Measurements from ENCODE around the gene PPP1R15B. TPM values are rescaled to one million over a fixed set of nuclear protein-coding genes. Genes with fewer than 3 reads are reported as not detected.

The PPP1R15B gene
- total RNA-seq, 1 donor from 2014 or later = 47.4 TPM

- Mint-ChIP-seq H3K4me1 (ENCODE audit: unreplicated experiment) (peaks cover 13% of the 10 kb centered on the region), H3K36me3 (ENCODE audit: unreplicated experiment) (peaks cover 38% of the 10 kb centered on the region), H3K9me3 (ENCODE audit: unreplicated experiment) (no peaks in the 10 kb centered on the region), H3K4me3 (ENCODE audit: unreplicated experiment) (no peak overlapping the region), H3K27ac (ENCODE audit: unreplicated experiment) (no peak overlapping the region), H3K27me3 (ENCODE audit: unreplicated experiment) (no peaks in the 10 kb centered on the region)
- DNase-seq (ENCODE audit: extremely low spot score, unreplicated experiment) = peak; percentile 2
- no peak for TF ChIP-seq CTCF (IDR thresholded peaks at IDR 0.05)
These were observed 9.9 kb downstream of the PPP1R15B start for GRCh38 chr1:204401730-204402129.

DNA sequence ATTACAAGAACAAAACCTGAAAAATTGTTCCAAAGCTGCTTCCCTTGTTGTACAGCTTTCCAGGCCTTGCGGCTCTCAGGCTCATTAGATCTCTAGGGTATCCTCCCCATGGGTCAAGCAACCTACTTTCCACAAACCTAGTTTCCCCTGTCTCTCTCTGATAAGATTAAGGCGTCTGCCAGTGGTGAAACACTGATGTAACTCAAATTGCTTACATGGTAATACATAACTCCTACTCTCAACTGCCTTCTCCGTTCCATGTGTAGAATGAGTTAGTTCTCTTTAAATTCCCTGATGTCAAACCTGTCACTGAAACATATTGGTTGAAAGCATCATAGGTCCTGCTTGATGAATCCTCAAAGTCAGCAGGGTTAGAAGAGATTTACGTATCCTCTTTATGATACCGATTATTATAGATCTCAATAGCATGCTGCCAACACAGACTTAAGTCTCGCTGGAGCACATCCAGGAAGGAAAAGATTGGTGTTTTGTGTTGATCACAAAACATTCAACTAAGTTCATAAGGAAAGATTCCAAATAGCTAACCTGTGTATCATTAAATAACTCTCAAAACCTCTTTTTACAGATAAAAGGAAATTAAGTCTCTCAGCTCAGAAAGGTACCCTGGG, 10.6 kb downstream of the PPP1R15B start:
- Mint-ChIP-seq H3K27ac (ENCODE audit: unreplicated experiment) (no peak overlapping the region), H3K4me1 (ENCODE audit: unreplicated experiment) (peaks cover 6% of the 10 kb centered on the region), H3K4me3 (ENCODE audit: unreplicated experiment) (no peak overlapping the region), H3K27me3 (ENCODE audit: unreplicated experiment) (no peaks in the 10 kb centered on the region), H3K36me3 (ENCODE audit: unreplicated experiment) (peaks cover 36% of the 10 kb centered on the region), H3K9me3 (ENCODE audit: unreplicated experiment) (no peaks in the 10 kb centered on the region)
- peak; percentile 10 for DNase-seq (ENCODE audit: extremely low spot score, unreplicated experiment)
- no peak for TF ChIP-seq CTCF (IDR thresholded peaks at IDR 0.05)

DNA sequence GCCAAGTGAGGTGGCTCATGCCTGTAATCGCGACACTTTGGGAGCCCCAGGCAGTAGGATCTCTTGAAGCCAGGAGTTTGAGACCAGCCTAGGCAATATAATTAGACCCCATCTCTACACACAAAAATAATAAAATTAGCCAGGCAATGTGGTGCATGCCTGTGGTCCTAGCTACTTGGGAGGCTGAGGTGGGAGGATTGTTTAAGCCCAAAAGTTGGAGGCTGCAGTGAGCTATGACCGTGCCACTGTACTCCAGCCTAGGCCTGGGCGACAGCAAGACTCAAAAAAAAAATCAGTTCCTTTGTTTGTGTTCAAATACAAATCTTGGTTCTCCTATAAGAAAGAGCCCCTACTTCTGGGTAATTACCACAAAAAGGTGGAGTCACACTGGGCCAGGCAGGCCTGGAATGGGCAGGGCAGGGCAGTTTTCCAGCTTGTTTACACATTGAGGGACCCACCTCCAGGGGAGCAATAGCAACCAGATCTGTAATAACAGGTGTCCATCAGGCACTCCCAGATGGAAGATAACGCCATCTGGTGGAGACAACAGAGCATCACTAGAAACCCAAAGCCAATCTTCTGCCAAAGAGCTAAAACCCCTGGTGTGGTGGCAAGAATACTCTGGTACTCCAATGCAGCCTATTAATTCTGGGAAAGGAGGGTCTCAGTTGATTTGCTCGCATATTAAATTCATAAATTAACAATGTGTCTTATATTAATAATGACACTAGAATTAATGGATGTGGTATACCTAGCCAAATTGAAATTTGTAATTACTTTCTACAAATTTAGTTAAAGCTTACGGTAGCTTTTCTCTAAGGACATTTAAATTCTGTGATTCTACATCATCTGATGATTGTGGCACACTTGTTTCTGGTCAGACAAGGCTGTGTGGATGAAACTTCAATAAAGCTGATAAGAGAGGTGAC, 13.2 kb downstream of the PPP1R15B start:
- DNase-seq (ENCODE audit: extremely low spot score, unreplicated experiment) = peak; percentile 84
- Mint-ChIP-seq H3K27me3 (ENCODE audit: unreplicated experiment) (peaks cover 5% of the 10 kb centered on the region), H3K36me3 (ENCODE audit: unreplicated experiment) (peaks cover 20% of the 10 kb centered on the region)

DNA sequence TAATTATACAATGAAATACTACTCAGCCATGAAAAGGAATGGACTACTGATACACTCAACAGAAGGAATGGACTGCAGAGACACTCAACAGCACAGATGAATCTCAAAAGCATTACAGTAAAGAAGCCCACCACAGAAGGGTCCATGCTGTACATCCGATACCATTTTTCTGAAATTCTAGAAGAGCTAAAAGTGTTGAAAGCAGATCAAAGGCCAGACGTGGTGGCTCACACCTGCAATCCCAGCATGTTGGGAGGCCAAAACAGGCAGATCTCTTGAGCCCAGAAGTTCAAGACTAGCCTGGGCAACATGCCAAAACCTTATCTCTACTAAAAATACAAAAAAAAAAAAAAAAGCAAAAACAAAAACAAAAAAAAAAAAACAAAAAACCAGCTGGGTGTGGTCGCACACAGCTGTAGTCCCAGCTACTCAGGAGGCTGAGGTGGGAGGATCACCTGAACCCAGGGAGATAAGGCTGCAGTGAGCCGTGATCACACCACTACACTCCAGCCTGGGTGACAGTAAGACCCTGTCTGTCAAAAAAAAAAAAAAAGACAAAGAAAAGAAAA, 15.5 kb downstream of the PPP1R15B start:
- no peaks in the 10 kb centered on the region for H3K4me1 Mint-ChIP-seq (ENCODE audit: unreplicated experiment)
- DNase-seq (ENCODE audit: extremely low spot score, unreplicated experiment) = no peak
- H3K36me3 Mint-ChIP-seq (ENCODE audit: unreplicated experiment) = peaks cover 16% of the 10 kb centered on the region
- H3K27ac Mint-ChIP-seq (ENCODE audit: unreplicated experiment) = no peak overlapping the region
- no peak for TF ChIP-seq CTCF (IDR thresholded peaks at IDR 0.05)
- H3K27me3 Mint-ChIP-seq (ENCODE audit: unreplicated experiment) = peaks cover 6% of the 10 kb centered on the region
- no peak overlapping the region for H3K4me3 Mint-ChIP-seq (ENCODE audit: unreplicated experiment)
- no peaks in the 10 kb centered on the region for H3K9me3 Mint-ChIP-seq (ENCODE audit: unreplicated experiment)

More for the DNA sequence above, 13.2 kb downstream of the PPP1R15B start:
- peak overlapping the region; percentile 44 for H3K27ac Mint-ChIP-seq (ENCODE audit: unreplicated experiment)
- no peak overlapping the region for H3K4me3 Mint-ChIP-seq (ENCODE audit: unreplicated experiment)
- peak; percentile 83 for TF ChIP-seq CTCF (IDR thresholded peaks at IDR 0.05)
- no peaks in the 10 kb centered on the region for H3K4me1 Mint-ChIP-seq (ENCODE audit: unreplicated experiment)
- H3K9me3 Mint-ChIP-seq (ENCODE audit: unreplicated experiment) = no peaks in the 10 kb centered on the region

GRCh38 chr1:204391629-204392028, 20.0 kb downstream of the PPP1R15B start:
- Mint-ChIP-seq H3K4me3 (ENCODE audit: unreplicated experiment) (no peak overlapping the region), H3K9me3 (ENCODE audit: unreplicated experiment) (no peaks in the 10 kb centered on the region), H3K36me3 (ENCODE audit: unreplicated experiment) (peaks cover 2% of the 10 kb centered on the region), H3K4me1 (ENCODE audit: unreplicated experiment) (no peaks in the 10 kb centered on the region), H3K27me3 (ENCODE audit: unreplicated experiment) (peaks cover 15% of the 10 kb centered on the region), H3K27ac (ENCODE audit: unreplicated experiment) (no peak overlapping the region)
- no peak for TF ChIP-seq CTCF (IDR thresholded peaks at IDR 0.05)
- no peak for DNase-seq (ENCODE audit: extremely low spot score, unreplicated experiment)

All from osteocyte (in vitro differentiated cells).